Activated CD8-positive, alpha-beta memory T cell treated with anti-CD3 and anti-CD28 coated beads, Interleukin-2, amount 50 U/mL, for 48 hours (primary cell): ENCODE results near the gene DEDD2.
"Not testable (repeated sequence)": the region's sequence is repeated elsewhere in the genome, so short reads cannot be mapped to it uniquely, and the experiment has no call there.

ENCODE experiments used
- DNase-seq: peaks from one replicate; pipeline ENCODE4 v3.0.0-alpha.2; 2020

DEDD2 gene, protein sequence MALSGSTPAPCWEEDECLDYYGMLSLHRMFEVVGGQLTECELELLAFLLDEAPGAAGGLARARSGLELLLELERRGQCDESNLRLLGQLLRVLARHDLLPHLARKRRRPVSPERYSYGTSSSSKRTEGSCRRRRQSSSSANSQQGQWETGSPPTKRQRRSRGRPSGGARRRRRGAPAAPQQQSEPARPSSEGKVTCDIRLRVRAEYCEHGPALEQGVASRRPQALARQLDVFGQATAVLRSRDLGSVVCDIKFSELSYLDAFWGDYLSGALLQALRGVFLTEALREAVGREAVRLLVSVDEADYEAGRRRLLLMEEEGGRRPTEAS

DNA sequence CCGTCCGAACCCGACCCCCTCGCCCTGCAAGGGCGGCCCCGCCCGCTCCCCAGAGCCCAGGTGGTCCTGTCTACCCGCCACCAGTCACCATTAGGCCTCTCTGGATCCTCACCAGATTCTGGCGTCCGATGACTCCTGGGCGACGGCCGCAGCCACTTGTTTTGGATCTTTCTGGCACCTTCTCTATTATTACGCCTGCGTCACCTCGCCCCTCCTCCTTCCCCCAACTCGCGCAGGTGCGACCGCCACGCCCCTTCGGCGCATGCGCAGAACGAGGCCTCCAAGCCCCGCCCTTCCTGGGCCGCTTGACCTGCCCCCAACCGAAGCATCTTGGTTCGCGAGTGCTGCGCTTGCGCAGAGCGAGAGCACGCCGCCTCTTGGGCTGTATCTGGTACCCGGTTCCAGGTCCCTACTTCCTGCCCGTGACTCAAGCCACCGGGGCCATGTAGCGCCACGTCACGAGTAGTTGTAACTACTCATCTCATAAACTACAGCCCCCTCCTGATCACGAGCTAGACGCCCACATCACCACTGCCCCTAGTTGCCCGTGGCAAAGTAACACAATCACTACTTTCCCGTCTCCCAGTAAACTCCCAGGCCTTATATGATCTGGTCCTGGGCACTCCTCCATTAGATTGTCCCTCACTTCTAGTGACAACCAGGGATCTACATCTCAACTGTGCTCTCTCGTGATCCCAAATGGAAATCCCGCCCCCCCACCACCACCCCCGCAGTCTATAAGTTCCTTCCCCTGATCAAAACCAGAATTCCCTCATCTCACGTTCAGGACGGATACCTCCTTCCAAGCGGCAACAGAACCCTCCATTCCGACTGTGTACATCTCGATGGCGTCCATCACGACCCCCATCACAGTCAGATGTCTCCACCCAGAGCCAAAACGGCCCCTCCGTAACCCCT is at the start of gene DEDD2:
DEDD2 (minus strand) TSS at position 158 of the 918 bp plus-strand sequence. CDS start 670 bp downstream, outside the sequence.
- peak; percentile 100 for DNase-seq

DNA sequence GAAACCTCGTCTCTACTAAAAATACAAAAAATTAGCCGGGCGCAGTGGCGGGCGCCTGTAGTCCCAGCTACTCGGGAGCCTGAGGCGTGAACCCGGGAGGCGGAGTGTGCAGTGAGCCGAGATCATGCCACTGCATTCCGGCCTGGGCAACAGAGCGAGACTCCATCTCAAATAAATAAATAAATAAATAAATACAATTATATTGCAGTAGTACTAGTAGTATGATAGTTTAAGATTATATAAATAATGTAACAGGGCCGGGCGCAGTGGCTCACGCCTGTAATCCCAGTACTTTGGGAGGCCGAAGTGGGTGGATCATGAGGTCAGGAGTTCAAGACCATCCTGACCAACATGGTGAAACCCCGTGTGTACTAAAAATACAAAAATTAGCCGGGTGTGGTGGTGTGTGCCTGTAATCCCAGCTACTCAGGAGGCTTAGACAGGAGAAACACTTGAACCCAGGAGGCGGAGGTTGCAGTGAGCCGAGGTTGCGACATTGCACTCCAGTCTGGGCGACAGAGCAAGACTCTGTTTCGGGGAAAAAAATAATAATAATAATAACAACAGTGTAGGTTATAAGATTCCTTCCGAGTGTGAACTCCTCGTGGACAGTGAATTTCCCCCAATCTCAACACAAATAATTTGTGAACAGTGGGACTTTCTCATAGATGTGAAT is 49.6 kb upstream of the DEDD2 start:
- not testable (repeated sequence) for DNase-seq

DNA sequence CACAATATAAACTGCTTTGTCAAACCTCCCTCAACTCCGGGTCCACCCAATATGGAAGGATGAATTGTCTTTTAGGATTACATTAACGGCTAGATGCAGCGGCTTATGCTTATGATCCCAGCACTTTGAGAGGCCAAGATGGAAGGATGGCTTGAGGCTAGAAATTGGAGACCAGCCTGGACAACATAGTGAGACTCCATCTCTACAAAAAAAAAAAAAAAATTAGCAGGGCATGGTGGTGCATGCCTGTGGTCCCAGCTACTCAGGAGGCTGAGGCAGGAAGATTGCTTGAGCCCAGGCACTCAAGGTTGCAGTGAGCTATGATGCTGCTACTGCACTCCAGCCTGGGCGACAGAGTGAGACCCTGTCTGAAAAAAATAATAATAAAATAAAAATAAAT is 48.6 kb upstream of the DEDD2 start:
- not testable (repeated sequence) for DNase-seq

DNA sequence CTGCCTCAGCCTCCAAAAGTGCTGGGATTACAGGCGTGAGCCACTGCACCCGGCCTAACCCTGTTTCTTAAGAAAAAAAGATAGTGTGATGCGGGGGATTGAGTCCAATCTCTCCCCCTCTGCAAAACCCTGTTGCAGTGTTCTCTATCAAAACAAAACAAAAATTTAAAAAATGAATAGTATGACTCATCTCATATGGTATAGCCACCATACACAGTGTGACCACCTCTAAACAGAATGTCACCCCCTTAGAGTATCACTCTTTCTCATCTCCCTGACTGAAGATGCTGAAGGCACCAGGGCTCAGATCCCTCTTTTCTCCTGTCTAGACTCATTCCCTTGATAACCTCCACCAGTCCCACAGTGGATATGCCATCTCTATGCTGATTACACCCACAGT is 44.3 kb upstream of the DEDD2 start:
- DNase-seq = no peak

DNA sequence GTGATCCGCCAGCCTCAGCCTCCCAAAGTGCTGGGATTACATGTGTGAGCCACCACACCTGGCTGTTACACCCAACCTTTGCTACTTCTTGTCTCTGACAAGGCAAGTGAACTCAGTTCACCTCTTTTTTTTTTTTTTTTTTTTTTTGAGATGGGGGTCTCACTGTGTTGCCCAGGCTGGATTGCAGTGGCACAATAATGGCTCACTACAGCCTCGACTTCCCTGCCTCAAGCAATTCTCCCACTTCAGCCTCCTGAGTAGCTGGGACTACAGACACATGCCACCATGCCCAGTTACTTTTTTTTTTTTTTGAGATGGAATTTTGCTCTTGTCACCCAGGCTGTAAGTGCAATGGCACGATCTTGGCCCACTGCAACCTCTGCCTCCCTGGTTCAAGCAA is 40.4 kb upstream of the DEDD2 start:
- DNase-seq = not testable (repeated sequence)

DNA sequence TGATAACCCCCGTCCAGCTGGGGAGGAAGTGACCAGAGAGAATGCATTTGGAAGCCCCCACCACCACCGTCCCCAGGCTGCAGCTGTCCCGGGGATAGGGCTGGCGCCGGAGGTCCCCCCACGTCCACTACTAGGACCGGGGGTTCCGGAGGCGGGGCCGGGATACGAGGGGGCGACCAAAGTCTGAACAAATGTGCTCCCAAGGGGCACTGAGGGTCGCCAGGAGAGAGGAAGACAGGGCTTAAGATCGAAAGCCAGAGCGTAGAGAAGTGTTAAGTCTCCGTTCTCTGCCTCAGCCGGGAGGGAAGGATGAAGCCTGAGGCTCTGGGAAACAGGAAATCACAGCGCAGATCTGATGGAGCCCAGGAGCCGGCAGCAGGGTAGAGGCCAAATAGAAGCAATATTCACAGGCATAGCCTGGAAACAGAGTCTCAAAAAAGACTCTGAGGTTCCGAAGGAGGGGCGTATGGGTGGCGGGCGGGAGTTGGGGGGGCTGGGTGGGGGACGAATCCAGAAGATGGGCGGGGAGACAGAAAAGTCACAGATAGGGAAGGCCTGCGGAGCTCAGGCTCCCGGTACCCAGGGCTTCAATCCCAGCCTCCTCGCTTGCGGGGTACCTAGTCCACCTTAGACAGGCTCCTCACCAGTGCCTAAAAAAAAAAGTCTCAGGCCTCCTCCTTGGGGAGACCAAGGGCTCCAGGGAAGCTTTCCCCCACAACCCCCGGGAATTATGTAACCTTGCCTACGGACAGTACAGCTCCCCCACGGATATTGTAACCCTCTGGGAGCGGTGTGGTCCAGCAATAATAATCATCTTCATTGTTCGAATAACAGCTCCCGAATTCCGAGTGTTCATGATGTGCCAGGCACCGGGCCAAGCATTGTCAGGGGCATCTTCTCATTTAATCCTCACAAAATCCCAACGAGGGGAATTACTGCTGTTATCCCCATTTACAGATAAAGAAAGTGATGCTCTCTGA is 38.6 kb upstream of the DEDD2 start:
- no peak for DNase-seq

DNA sequence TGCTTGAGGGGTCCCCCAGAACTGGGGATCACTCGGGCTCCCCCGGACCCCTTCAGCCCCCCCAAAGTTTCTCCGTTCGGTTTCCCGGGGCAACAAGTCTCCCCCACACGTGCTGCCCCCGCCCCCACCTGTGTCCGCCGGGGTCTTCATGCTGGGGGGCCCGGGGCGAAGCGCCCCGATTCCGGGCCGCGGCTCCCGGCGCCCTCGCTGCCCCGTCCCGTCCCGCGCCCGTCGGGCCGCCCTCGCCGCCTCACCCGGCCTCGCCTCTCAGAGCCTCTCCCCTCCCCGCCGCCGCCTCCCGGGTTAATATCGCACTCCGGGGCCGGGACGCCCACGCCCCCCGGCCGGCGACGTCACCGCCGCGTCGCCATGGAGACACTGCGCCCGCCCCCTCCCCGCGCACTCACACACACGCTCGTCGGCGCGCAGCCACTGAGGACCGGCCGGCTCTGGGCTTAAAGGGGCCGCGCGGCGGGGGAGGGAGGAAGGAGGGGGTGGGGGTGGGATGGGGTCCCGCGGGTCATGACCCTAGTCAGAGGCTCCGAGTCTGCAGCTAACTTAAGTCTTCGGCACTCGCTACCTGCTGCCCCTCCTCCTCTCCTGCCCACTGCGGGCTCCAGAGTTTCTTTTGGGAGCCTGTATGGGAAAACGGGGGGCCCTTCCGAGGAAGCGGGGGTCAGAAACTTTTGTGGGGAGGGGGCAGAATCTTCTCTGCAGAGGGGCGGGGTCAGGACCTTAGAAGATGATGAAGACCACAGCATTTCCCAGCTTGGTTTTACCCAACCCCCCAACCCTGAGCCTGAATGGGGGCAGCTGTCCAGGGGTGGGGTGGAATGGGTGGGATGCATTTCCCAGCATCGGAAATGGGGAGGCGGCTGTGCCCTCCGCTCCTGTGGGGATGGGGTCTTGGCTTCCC is 37.6 kb upstream of the DEDD2 start, which contains the start of gene ERF:
ERF (minus strand) TSS at position 279 of the 916 bp plus-strand sequence; CDS start at position 150, 129 bp downstream.
- peak; percentile 98 for DNase-seq

DNA sequence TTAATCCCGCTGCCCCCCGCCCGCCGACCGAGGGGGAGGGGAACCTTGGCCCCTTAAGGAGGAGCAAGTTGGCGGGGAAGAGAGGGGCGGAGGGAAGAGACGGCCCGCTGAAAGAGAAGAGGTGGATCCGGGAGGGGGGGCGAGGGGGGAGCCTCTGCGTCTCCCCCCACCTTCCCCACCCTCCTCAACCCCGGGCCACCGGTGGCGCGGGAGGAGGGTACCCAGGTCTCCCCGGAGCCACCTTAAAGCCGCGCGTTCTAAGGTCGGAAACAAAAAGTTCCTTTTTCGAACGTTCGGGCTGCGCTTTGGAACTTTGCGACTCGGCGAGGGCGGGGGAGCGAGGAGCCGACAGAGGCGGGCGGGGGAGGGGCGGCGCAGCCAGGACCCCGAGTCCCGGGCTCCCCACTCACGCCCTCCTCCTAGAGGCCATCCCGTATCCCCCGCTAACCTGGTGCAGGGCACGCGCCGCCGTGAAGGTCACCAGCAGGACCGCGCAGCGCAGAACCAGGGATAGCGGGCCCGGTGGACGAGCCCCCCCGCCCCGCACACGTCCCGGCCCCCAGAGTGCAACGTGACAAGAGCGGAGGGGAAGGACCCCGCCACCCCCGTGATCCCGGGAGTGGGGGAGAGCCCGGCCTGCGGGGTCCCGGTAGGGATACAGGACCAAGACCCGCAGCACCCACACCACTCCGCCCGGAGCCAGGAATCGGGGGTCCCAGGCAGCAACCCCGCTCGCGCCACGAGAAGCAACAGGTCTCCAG is 36.8 kb upstream of the DEDD2 start:
- DNase-seq = peak; percentile 84

DNA sequence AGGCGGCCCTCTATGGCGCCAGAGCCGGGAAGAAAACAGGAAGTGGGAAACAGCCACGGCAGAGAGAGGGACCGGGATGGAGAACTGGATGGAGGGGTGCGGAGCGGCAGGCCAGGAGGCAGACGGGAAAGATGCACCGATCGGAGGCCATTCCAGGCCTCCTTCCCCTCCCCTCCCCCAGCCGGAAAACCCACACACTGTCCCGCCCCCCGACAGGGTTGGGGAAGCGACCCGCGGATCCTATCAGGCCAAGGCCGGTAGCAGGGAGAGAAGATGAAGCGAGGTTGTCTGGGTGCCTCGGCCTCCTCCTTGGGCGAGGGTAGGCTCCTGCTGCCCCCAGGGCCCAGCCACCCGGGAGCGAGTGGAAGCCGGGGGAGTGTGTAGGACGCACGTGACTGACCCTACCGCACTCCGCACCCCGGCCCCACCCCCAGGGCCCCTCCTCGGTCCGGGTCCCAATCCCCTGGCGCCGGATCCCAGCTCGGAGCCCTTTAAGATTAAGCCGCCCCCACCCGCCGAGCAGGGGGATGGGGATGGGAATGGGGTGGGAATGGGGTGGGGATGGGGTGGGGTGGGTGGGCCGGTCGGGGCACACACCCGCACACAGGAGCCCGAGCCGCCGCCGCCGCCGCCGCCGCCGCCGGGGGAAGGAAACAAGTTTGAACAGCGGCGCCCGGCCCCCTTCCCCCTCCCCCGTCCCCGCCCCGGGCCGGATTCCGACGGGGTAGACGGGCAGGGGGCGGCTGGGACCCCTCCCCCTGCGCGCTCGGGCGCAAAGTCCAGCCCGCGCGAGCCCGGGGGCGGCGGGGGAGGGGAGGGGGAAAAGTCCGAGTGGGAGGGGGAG is 36.0 kb upstream of the DEDD2 start:
- peak; percentile 80 for DNase-seq

DNA sequence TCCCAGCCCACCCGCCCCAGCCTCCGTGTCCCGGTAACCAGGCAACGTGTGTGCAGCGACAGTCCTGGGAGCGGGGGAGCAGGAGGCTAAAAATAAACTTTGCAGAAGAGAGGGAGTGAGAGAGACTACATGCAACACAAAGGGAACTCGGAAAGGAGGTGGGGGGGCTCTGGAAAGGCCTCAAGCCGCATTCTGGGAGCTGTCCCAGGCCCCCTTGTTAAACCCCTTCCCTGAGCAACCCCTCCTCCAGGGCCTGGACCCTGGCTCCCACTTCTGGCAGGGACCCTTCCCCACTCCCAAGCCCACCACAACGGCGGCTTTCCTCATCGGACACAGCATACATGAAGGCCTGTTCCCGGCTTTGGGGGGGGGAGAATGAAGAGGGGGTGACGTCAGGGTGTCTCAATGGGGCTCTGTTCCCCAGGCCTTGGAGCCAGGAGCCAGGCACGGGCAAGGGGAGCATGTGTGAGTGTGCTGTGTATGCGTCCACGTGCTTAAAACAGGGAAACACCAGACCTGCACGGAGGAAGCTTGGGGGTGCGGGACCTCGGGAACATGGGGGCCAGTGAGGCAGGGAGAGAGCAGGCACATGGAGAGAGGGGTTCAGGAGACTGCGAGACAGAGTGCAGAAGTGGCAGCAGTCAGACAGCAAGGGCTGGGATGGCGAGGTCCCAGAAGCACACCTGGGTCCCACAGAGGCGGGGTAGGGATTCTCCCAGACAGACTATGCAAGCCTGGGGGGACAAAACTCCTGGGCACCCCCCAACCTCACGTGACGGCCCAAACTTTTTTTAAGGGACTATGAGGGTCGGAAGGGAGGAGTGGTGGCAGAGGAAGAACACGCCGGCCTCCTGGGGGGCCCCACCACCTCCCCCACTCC is 35.1 kb upstream of the DEDD2 start:
- no peak for DNase-seq

DNA sequence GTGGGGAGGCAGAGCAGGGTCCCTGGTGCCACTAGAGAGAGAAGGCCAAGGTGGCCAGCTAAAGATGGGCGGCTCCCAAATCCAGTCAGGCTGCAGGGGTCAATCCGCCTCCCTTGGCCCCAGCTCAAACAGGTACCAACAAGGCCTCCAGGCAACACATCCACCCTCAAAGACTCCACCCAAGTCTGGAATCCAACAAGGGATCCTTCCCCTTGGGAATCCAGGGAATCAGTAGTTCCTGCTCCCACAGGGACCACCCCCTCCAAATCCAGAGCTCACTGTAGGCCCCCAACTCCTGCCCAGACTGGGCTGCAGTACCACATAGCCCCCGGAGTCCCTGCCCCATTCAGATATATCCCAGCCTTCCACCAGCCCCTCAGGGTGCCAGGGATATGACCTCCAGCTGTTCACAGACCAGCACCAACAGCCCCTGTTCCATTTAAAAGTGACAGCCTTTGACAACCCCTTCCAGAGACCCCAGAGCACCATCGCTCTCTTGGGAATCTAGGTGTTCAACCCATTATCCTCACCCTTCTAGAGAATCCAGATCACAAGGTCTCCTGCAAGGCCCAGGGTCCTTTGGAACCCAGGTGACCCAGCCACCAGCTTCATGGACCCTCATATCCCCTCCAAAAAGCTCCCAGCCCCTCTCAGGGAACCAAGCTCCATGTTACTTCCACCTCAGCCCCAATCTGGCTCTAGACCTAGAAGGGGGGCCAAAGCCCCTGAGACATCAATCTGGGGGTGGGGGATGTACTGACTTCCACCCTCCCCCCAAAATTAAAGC is 34.3 kb upstream of the DEDD2 start:
- DNase-seq = no peak

DNA sequence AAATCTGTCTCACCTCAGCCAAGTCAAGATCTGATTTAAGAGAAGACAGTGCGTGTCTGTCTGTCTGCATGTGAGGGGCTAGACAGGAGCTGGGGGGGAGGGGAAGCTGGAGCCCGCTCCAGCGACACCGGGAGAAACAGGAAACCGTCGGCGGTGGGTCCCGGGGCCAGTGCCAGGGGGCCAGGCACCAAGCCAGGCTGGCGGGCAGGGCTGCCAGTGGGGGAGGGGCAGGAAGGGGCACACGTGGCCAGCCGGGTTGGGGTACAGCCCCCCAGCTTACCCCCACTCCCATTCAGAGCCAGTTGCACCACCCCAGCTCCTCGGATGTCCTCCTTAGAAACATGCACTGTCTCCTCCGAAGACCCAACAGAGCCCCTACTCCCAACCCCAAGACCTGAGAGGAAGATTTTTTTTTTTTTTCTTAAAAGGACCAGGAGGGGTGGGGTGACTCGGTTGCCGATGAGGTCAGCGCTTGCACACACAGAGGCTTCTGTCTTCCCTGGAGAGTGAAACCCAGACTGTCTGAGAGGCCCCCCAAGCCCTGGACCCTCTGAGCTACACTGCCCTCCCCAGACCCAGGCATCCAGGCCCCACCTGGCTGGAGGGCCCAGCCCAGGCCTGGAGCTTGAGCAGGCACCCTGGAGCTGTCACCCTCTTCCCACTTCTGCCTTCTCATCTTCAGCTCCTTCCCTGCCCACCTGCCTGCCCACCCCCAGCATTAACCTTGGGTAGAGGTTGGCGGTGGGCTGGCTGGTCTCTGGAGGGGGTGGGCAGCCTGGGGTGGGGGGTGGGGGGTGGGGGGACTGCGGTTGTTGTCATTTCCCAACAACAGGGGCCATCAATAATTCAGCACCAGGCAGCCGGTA is 33.4 kb upstream of the DEDD2 start:
- DNase-seq = no peak

DNA sequence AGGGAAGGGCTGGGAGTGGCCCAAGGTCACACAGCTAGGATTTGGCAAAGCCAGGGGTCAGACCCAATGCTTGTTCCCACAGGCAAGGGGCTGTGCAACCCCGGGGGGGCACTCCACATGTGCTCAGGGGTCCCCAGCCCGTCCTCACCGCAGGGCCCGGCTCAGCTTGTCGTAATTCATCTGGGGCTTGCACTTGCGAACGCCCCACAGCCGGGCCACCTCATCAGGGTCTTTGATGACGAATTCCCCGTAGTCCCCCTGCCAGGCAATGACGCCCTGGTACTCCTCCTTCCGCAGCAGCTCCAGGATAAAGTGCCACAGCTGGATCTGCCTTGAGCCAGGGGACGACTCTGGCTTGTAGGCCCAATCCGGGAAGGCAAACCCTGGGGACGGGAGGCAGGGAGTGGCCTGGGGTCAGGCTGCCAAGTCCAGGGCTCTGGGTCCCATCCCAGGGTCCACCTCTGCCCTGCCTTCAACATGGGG is 32.7 kb upstream of the DEDD2 start:
- no peak for DNase-seq

DNA sequence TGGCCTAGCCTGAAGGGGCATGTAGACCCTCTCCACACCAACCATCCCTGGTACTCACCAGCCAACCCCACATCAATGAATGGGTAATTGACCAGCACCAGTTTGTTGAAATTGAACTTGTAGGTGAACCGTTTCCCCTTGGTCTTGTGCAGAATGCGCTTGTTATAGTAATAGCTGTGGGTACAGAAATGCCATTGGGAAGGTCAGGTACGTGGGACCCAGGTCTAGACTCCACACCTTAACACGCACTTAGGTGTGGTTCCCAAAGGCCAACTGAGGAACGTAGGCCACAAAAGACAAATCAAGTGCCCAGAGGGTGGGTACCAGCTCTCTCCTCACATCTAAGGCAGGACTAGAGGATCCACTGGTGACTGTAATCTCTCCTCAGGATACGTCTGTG is 32.3 kb upstream of the DEDD2 start:
- DNase-seq = no peak

DNA sequence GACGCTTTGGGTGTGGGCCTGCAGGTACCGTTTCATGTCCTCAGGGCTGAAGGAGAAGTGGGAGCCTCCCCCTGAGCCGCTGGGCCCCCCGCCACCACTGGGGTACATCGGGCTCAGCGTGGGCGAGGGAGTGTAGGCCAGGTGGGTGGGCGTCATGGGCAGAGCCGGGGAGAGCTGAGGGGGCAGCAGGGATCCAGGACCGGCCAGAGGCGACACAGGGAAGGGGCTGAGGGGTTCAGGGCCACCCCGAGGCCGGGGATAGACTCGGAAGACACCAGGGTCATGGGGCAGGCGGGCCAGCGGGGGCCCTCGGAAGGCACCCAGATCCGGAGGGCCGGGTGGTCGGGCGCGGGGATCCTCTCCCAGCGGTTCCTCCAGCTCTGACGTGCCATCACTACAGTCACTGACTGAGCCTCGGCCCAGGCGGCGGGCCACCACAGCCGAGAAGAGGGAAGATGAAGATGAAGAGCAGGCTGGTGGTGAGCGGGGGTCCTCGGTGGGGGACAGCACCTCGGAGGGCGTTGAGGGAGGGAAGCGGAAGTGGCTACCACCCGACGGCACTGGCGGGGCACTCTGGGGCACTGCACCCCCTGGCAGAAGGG is 31.8 kb upstream of the DEDD2 start:
- no peak for DNase-seq
